Suprapubic skin (tissue), 4 donors: Measurements from ENCODE around the gene SORCS1. TPM values are rescaled to one million over a fixed set of nuclear protein-coding genes. Genes with fewer than 3 reads are reported as not detected.

ENCODE experiments used
- DNase-seq, 2 donors: peaks; one replicate each; pipeline ENCODE4 v3.0.0-alpha.2; 2019; ENCODE audit warnings: low spot score in 2 of 2
- H3K27ac ChIP-seq: fragments of 200-600 bp; sonication (generic); one replicate; pipeline ENCODE4 v1.5.1; 2019
- H3K27me3 ChIP-seq: fragments of 200-600 bp; sonication (generic); one replicate; pipeline ENCODE4 v1.5.1; 2019
- H3K36me3 ChIP-seq: fragments of 200-600 bp; sonication (generic); one replicate; pipeline ENCODE4 v1.5.1; 2019
- H3K4me1 ChIP-seq: fragments of 200-600 bp; sonication (generic); one replicate; pipeline ENCODE4 v1.5.1; 2019
- H3K4me3 ChIP-seq: fragments of 200-600 bp; sonication (generic); one replicate; pipeline ENCODE4 v1.5.1; 2019; ENCODE audit warnings: mild to moderate bottlenecking
- H3K9me3 ChIP-seq: fragments of 200-600 bp; sonication (generic); one replicate; pipeline ENCODE4 v1.5.1; 2019
- CTCF ChIP-seq, 2 donors: fragments of 200-600 bp in 1 of 2; fragments of 450-650 bp in 1 of 2; sonication (generic) in 1 of 2; IDR thresholded peaks; one replicate each; pipeline ENCODE4 v1.5.1; 2016 to 2019; ENCODE audit warnings: antibody characterized with exemption in 2 of 2, mild to moderate bottlenecking in 1 of 2, moderate library complexity in 1 of 2
- EP300 ChIP-seq: sonication (generic); formaldehyde crosslinking; IDR thresholded peaks from one replicate; pipeline ENCODE4 v1.6.1; 2017; ENCODE audit warnings: antibody characterized with exemption
- POLR2A ChIP-seq, 2 donors: fragments of 450-650 bp; IDR thresholded peaks; one replicate each; pipeline ENCODE4 v1.6.1; 2017; ENCODE audit warnings: antibody characterized with exemption in 2 of 2, mild to moderate bottlenecking in 2 of 2, moderate library complexity in 2 of 2
- POLR2AphosphoS5 ChIP-seq, 3 donors: sonication (generic); formaldehyde crosslinking; IDR thresholded peaks; one replicate each; pipeline ENCODE4 v1.6.1; 2017; ENCODE audit warnings: antibody characterized with exemption in 3 of 3
- WGBS: methylation state at CpG from one replicate; pipeline ENCODE4 v1.1.5; 2018; 5-methylcytosine and 5-hydroxymethylcytosine counted together
- total RNA-seq, 4 donors: library from RNA; depleted of rRNA; stranded (reverse); fragments of >200 nt; gene quantifications; one replicate each; pipeline ENCODE4 v1.1.0, GENCODE V29; 2016

SORCS1 gene
- total RNA-seq, 4 donors from 2014 or later, result 1.3 to 6.0 (median 3.4) TPM

- H3K4me3 ChIP-seq, result no peak overlapping the region
- H3K36me3 ChIP-seq, result no peaks in the 10 kb centered on the region
- DNase-seq, result no peak
- WGBS, result 23% methylated on average over 4 of the region's 4 CpGs
- no peaks in the 10 kb centered on the region for H3K9me3 ChIP-seq
- no peaks in the 10 kb centered on the region for H3K4me1 ChIP-seq
- no peaks in the 10 kb centered on the region for H3K27me3 ChIP-seq
- TF ChIP-seq POLR2A (IDR thresholded peaks at IDR 0.05) (no peak), EP300 (no peak), CTCF (IDR thresholded peaks at IDR 0.05) (no peak), POLR2AphosphoS5 (IDR thresholded peaks at IDR 0.05) (no peak)
- H3K27ac ChIP-seq, result no peak overlapping the region
These were observed 368.9 kb downstream of the SORCS1 start for GRCh38 chr10:106795619-106796018.

- H3K27ac ChIP-seq, result no peak overlapping the region
- H3K27me3 ChIP-seq, result no peaks in the 10 kb centered on the region
- no peaks in the 10 kb centered on the region for H3K4me1 ChIP-seq
- WGBS, result 44% methylated on average over 1 of the region's 1 CpG
- no peak for TF ChIP-seq CTCF (IDR thresholded peaks at IDR 0.05)
- TF ChIP-seq POLR2AphosphoS5 (IDR thresholded peaks at IDR 0.05), result no peak
- TF ChIP-seq POLR2A (IDR thresholded peaks at IDR 0.05), result no peak
- no peak for TF ChIP-seq EP300
- H3K36me3 ChIP-seq, result no peaks in the 10 kb centered on the region
- DNase-seq, result no peak
- no peak overlapping the region for H3K4me3 ChIP-seq
- H3K9me3 ChIP-seq, result no peaks in the 10 kb centered on the region
These were observed 370.9 kb downstream of the SORCS1 start for GRCh38 chr10:106793617-106794016.

- no peaks in the 10 kb centered on the region for H3K4me1 ChIP-seq
- no peak for DNase-seq
- no peak overlapping the region for H3K4me3 ChIP-seq
- 90% methylated on average over 2 of the region's 2 CpGs for WGBS
- no peaks in the 10 kb centered on the region for H3K36me3 ChIP-seq
- H3K9me3 ChIP-seq, result no peaks in the 10 kb centered on the region
- no peaks in the 10 kb centered on the region for H3K27me3 ChIP-seq
- no peak overlapping the region for H3K27ac ChIP-seq
- TF ChIP-seq CTCF (IDR thresholded peaks at IDR 0.05) (no peak), POLR2AphosphoS5 (IDR thresholded peaks at IDR 0.05) (no peak), EP300 (no peak), POLR2A (IDR thresholded peaks at IDR 0.05) (no peak)
These were observed 374.9 kb downstream of the SORCS1 start for GRCh38 chr10:106789623-106790022.

- Histone ChIP-seq H3K4me3 (no peak overlapping the region), H3K4me1 (no peaks in the 10 kb centered on the region), H3K27ac (no peak overlapping the region), H3K27me3 (no peaks in the 10 kb centered on the region), H3K36me3 (no peaks in the 10 kb centered on the region), H3K9me3 (no peaks in the 10 kb centered on the region)
- TF ChIP-seq POLR2AphosphoS5 (IDR thresholded peaks at IDR 0.05) (no peak), EP300 (no peak), POLR2A (IDR thresholded peaks at IDR 0.05) (no peak), CTCF (IDR thresholded peaks at IDR 0.05) (no peak)
- DNase-seq, result no peak
- WGBS, result 33% methylated on average over 1 of the region's 3 CpGs
These were observed 375.5 kb downstream of the SORCS1 start for GRCh38 chr10:106788982-106789381.

GRCh38 chr10:106785528-106785927 is 379.0 kb downstream of the SORCS1 start:
- DNase-seq, result no peak
- Histone ChIP-seq H3K27ac (no peak overlapping the region), H3K4me3 (no peak overlapping the region), H3K9me3 (no peaks in the 10 kb centered on the region), H3K36me3 (no peaks in the 10 kb centered on the region), H3K4me1 (no peaks in the 10 kb centered on the region), H3K27me3 (no peaks in the 10 kb centered on the region)
- WGBS, result 71% methylated on average over 3 of the region's 3 CpGs
- TF ChIP-seq POLR2A (IDR thresholded peaks at IDR 0.05), result no peak
- TF ChIP-seq EP300, result no peak
- TF ChIP-seq CTCF (IDR thresholded peaks at IDR 0.05), result no peak
- no peak for TF ChIP-seq POLR2AphosphoS5 (IDR thresholded peaks at IDR 0.05)
